AG09319 (cell line): ENCODE data around the gene SMYD3.

ENCODE experiments used
- DNase-seq: peaks from one replicate; pipeline ENCODE4 v3.0.0-alpha.2; 2010; ENCODE audit warnings: low read depth; ENCODE audit errors: extremely low read depth
- CTCF ChIP-seq: IDR thresholded peaks from 2 replicates; pipeline ENCODE4 v1.5.1; 2011; ENCODE audit warnings: low read depth, mild to moderate bottlenecking, inconsistent platforms, low read length, moderate library complexity

SMYD3 gene

GRCh38 chr1:246491551-246492053 lies 15.5 kb downstream of the SMYD3 start:
- no peak for DNase-seq
- no peak for TF ChIP-seq CTCF

GRCh38 chr1:246488674-246489073 lies 18.4 kb downstream of the SMYD3 start:
- TF ChIP-seq CTCF: no peak

GRCh38 chr1:246483569-246483933 lies 23.5 kb downstream of the SMYD3 start:
- TF ChIP-seq CTCF: no peak
- DNase-seq: no peak

More at GRCh38 chr1:246488674-246489073, 18.4 kb downstream of the SMYD3 start:
- DNase-seq: no peak

- no peak for DNase-seq
- TF ChIP-seq CTCF: no peak
These were observed 24.1 kb downstream of the SMYD3 start for GRCh38 chr1:246482805-246483568.

- TF ChIP-seq CTCF: no peak
These were observed 28.0 kb downstream of the SMYD3 start for GRCh38 chr1:246479061-246479460.

GRCh38 chr1:246477634-246478033 lies 29.4 kb downstream of the SMYD3 start:
- TF ChIP-seq CTCF: no peak
- DNase-seq: no peak

More at GRCh38 chr1:246479061-246479460, 28.0 kb downstream of the SMYD3 start:
- no peak for DNase-seq

GRCh38 chr1:246476771-246477170 lies 30.3 kb downstream of the SMYD3 start:
- no peak for TF ChIP-seq CTCF

More at GRCh38 chr1:246476771-246477170, 30.3 kb downstream of the SMYD3 start:
- DNase-seq: no peak
